Kidney capillary endothelial cell (primary cell): ENCODE data around the gene SH3GLB1.
A peak's percentile ranks its signal among the peaks of the same experiment; 100 is the strongest.

Experiments used
- DNase-seq: peaks from one replicate; pipeline ENCODE4 v3.0.0-alpha.2; 2018; ENCODE audit warnings: low spot score

The SH3GLB1 gene

GRCh38 chr1:86733340-86733739 lies 29.0 kb downstream of the SH3GLB1 start:
- no peak for DNase-seq

- DNase-seq, result no peak
These were observed 35.5 kb downstream of the SH3GLB1 start for GRCh38 chr1:86739648-86740509.

GRCh38 chr1:86741947-86742572 lies 37.7 kb downstream of the SH3GLB1 start:
- DNase-seq, result peak; percentile 44

- no peak for DNase-seq
These were observed 42.9 kb downstream of the SH3GLB1 start for GRCh38 chr1:86747304-86747703.

- no peak for DNase-seq
These were observed 44.4 kb downstream of the SH3GLB1 start for GRCh38 chr1:86748622-86749373.

- DNase-seq, result no peak
These were observed 45.7 kb downstream of the SH3GLB1 start for GRCh38 chr1:86750076-86750475.

- no peak for DNase-seq
These were observed 46.2 kb downstream of the SH3GLB1 start for GRCh38 chr1:86750530-86750929.

- DNase-seq, result no peak
These were observed 47.5 kb downstream of the SH3GLB1 start for GRCh38 chr1:86751923-86752322.

DNA sequence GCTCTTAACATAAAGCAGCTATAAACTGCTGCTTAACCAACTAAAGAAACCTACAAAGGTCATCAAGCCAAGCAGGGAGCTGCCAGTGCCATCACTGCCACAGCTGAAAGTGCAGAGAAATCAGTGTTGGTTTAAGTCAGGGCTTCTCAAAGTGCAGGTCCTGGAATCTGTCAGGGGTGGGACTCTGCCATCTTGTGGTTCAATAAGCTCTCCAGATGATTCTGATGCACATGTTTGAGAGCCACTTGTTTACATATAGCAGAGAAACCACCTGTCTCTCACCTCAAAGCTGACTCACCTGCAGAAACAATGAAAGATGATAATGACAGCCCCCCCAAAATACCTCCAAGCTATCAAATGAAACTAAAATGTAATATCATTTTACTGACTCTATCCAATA lies 49.3 kb downstream of the SH3GLB1 start:
- no peak for DNase-seq

DNA sequence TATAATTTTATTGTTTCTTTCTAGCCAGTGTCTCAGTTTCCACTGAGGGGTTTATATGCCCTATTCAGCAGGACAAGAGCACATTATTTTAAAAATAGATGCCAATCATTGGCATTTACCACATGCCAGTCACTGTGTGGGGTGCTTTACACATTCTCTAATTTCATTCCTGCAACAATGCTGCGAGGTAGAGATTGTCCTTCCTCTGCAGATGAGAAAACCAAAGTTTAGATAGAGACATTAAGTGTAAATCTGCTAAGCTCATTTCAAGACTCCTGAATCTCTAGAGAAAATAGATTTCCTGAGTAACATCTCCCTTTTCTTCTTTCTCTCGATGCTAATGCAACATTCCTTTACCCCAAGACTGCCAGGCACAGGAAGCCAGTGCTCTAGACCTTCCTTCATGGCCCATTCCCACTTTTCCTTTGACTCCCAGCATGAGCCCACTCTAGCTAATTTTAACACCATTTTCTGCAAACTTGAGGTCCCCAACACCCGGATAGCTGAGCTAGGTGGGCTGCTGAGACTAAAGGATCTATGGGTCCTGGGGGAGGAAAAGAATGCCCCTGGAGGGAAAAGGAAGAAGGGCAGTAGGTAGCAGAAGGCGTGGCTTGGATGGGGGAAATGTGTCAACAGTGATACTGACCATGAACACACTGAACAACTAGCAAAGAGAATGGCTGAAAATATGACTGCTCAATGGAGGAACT lies 50.0 kb downstream of the SH3GLB1 start:
- DNase-seq, result no peak

DNA sequence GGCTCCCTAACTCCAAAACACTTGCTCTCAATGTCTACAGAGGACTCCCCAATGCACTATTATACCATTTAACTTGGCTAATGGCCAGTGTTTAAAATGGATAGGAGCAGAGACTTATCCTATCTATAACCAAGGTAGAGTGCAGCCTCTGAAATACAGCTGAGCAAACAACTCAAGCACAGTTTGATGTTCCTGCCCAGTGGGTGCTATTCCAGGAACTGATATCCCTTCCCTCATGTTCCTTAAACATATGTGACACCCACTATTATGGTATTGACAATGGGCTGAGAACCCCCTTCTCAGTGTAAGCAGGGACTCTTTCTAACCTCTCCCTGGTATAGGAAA lies 51.7 kb downstream of the SH3GLB1 start:
- no peak for DNase-seq

DNA sequence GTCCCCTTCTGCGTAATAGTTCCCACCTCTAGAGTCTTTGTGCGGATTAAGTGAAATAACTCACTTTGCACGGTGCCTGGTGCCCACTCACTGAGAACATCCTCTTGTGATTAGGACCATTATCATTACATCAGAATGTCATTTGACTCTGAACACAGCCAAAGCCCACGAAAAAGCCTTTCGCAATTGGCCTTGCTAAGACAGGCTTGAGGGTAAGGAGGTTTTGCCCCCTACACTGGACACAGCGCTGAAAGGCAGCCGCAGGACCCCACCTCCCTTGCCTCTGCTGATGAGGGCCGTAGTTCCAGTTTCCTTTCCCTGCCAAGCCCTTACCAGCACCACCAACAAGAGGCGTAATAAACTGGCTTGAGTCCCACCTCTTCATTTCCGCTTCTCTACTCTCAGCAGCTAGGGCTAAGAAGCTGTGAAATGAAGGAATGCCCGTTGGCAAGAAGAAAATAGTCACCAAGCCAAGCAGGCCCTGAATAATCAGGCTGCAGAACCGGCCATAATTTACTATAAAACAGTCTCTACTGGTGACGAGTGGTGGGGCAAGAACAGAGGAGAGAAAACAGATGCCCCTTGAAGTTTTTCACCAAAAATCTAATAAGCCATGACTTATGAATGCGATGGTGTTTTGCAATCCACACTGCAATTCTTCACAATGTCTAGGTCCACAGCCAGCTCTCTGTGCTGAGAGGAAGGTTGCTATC lies 53.1 kb downstream of the SH3GLB1 start:
- no peak for DNase-seq

GRCh38 chr1:86758570-86758969 lies 54.2 kb downstream of the SH3GLB1 start:
- no peak for DNase-seq

- no peak for DNase-seq
These were observed 55.8 kb downstream of the SH3GLB1 start for GRCh38 chr1:86760199-86760598.

- no peak for DNase-seq
These were observed 58.0 kb downstream of the SH3GLB1 start for GRCh38 chr1:86762336-86762735.

- no peak for DNase-seq
These were observed 60.1 kb downstream of the SH3GLB1 start for GRCh38 chr1:86764523-86764922.

GRCh38 chr1:86765073-86765472 lies 60.7 kb downstream of the SH3GLB1 start:
- DNase-seq, result no peak

- no peak for DNase-seq
These were observed 61.3 kb downstream of the SH3GLB1 start for GRCh38 chr1:86765674-86766073.

GRCh38 chr1:86768554-86768953 lies 64.2 kb downstream of the SH3GLB1 start:
- DNase-seq, result no peak

- DNase-seq, result no peak
These were observed 64.7 kb downstream of the SH3GLB1 start for GRCh38 chr1:86769065-86769464.
